BLaER1 treated with 17β-estradiol and CSF1 and Interleukin-3, amounts not matched to agents 10 nM and 100 nM (cell line): ENCODE measurements around the gene HECTD3.

Experiments
- H3K27ac ChIP-seq, 11 experiments: shearing (Covaris generic); formaldehyde crosslinking; 2 replicates each; pipeline ENCODE4 v1.8.1; 2022
- H3K27me3 ChIP-seq, 11 experiments: shearing (Covaris generic); formaldehyde crosslinking; 2 replicates each; pipeline ENCODE4 v1.8.1; 2022
- H3K36me3 ChIP-seq, 11 experiments: shearing (Covaris generic); formaldehyde crosslinking; 2 replicates each; pipeline ENCODE4 v1.8.1; 2022
- H3K4me1 ChIP-seq, 10 experiments: shearing (Covaris generic); formaldehyde crosslinking; 2 replicates each; pipeline ENCODE4 v1.8.1; 2022
- H3K4me2 ChIP-seq, 11 experiments: shearing (Covaris generic); formaldehyde crosslinking; 2 replicates each; pipeline ENCODE4 v1.8.1; 2022
- H3K4me3 ChIP-seq, 10 experiments: shearing (Covaris generic); formaldehyde crosslinking; 2 replicates each; pipeline ENCODE4 v1.8.1; 2022
- H3K9ac ChIP-seq, 11 experiments: shearing (Covaris generic); formaldehyde crosslinking; 2 replicates each; pipeline ENCODE4 v1.8.1; 2022
- H3K9me3 ChIP-seq, 11 experiments: shearing (Covaris generic); formaldehyde crosslinking; replicated peaks in 1 of 11; 2 replicates each; pipeline ENCODE4 v1.8.1; 2022
- H4K20me1 ChIP-seq, 11 experiments: shearing (Covaris generic); formaldehyde crosslinking; 2 replicates each; pipeline ENCODE4 v1.8.1; 2022
- Cebpa-rat ChIP-seq, 11 experiments: shearing (Covaris generic); IDR thresholded peaks; 2 replicates each; pipeline ENCODE4 v1.8.1; 2022

Gene HECTD3

DNA sequence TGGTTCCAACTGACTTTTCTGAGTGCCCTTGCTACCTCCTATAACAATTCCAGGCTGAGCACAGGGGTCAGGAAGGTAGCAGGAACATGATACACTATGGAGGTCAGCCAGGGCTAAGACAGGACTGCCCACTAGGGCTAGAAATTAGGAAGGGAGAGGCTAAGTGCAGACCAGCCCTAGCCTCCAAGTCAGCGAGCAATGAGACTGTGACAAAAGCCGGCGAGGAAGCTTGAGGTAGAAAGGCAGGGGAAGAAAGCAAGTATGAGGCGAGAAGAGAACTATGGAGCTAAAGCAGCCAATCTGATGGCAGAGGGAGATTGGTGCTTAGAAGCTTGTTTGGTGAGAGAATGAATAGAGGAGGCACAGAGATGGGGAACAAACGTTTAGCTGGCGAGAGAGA is 5.6 kb upstream of the HECTD3 start:
- TF ChIP-seq Cebpa-rat (IDR thresholded peaks at IDR 0.05), result no peak
- H3K4me2 ChIP-seq, result no peak overlapping the region
- no peaks in the 10 kb centered on the region for H3K9me3 ChIP-seq
- H3K4me1 ChIP-seq, result peaks cover 21 to 28% (median 25%) of the 10 kb centered on the region in 10 experiments
- peaks cover 7 to 21% (median 13%) of the 10 kb centered on the region in 11 experiments; a peak in 17 of 22 replicates for H3K36me3 ChIP-seq
- H3K27ac ChIP-seq, result no peak overlapping the region
- no peaks in the 10 kb centered on the region for H3K27me3 ChIP-seq
- H3K9ac ChIP-seq, result peak overlapping the region in 1 of 11 experiments; percentile 34; a peak in 1 of 22 replicates
- no peak overlapping the region for H3K4me3 ChIP-seq
- H4K20me1 ChIP-seq, result no peaks in the 10 kb centered on the region; a peak in 1 of 22 replicates

DNA sequence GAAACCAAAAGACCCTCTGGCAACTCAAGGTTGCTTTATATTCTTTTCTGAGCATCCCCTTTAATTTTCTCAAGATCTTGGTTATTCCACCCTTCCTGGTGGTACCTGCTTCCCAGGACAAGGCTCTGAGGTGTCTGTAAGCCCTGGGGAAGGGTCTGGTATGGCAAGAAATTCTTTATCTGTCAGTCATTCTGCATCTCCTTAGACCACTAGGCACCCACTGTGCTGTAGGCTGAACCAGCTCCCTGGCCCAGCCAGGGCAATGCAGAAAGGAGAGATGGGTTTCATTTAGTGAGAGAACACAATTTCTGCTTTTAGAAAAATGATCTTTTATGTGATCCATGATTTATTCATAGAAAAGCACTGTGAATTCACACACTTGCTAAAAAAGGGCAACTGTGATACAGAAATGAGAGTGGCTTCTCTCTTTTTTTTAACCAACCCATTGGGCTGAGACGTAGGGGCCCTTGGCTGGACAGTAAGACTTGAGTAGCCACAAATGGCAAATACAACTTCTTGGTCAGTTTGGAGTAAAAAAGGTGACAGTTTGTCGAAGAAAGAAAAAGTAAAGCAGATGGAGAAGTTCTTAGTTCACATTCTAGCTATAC is 5.1 kb upstream of the HECTD3 start:
- Histone ChIP-seq H4K20me1 (no peaks in the 10 kb centered on the region; a peak in 1 of 22 replicates), H3K4me2 (no peak overlapping the region), H3K9ac (peak overlapping the region in 5 of 11 experiments; percentile 5 to 34 (median 26); a peak in 5 of 22 replicates), H3K27me3 (no peaks in the 10 kb centered on the region), H3K27ac (no peak overlapping the region), H3K4me1 (peaks cover 26 to 34% (median 30%) of the 10 kb centered on the region in 10 experiments), H3K4me3 (no peak overlapping the region), H3K36me3 (peaks cover 7 to 21% (median 13%) of the 10 kb centered on the region in 11 experiments; a peak in 17 of 22 replicates), H3K9me3 (no peaks in the 10 kb centered on the region)
- no peak for TF ChIP-seq Cebpa-rat (IDR thresholded peaks at IDR 0.05)

DNA sequence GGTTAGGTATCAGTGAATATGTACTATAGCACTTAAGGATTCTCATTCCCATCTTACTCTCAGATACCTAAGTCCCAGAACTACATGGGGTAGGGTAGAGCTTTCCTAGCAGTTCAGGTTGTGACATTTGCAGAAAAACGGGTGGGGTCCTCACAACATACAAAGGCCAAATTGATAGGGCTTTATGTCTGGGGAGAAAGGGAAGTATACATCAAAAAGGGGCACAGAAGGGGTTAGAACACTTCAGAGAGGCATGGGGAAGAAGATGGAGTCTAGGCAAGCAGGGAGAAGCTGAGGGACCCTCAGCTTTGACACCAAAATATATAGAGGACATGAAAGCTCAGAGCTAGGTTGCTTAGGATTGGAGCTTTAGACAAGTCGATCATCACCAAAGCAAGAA is 4.6 kb upstream of the HECTD3 start:
- peaks cover 7 to 21% (median 13%) of the 10 kb centered on the region in 11 experiments; a peak in 17 of 22 replicates for H3K36me3 ChIP-seq
- no peak overlapping the region for H3K4me2 ChIP-seq
- H3K27ac ChIP-seq, result no peak overlapping the region
- no peak for TF ChIP-seq Cebpa-rat (IDR thresholded peaks at IDR 0.05)
- peak overlapping the region in 5 of 11 experiments; percentile 5 to 43 (median 26); a peak in 4 of 22 replicates for H3K9ac ChIP-seq
- H3K9me3 ChIP-seq, result no peaks in the 10 kb centered on the region
- H3K27me3 ChIP-seq, result no peaks in the 10 kb centered on the region
- H3K4me3 ChIP-seq, result no peak overlapping the region
- H3K4me1 ChIP-seq, result peaks cover 26 to 34% (median 30%) of the 10 kb centered on the region in 10 experiments
- peaks cover 0 to 2% (median 0%) of the 10 kb centered on the region in 11 experiments; a peak in 5 of 22 replicates for H4K20me1 ChIP-seq

DNA sequence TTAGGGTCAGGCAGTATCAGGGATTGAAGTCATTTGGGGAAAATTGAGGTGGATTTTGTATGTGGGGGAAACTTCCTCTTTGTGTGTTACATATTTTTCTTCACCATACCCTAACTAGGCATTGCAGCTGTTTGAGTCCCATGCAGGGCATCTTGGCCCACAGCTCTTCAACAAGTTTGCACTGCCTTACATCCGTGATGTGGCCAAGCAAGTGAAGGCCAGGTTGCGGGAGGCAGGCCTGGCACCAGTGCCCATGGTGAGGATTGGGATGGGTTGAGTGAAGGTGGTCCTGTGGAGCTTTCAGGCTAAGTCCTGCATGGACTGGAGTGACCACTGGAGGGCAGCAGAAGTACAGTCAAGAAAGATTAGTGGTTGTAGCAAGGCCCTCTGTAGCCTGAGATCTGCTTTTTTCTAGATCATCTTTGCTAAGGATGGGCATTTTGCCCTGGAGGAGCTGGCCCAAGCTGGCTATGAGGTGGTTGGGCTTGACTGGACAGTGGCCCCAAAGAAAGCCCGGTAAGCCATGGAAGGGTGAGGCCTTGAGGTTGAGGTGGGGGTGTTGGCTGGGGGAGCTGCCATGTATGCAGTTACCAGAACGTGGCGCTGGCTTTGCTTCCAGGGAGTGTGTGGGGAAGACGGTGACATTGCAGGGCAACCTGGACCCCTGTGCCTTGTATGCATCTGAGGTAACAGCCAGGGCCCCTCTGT is 3.4 kb upstream of the HECTD3 start:
- Histone ChIP-seq H3K4me1 (peaks cover 32 to 42% (median 36%) of the 10 kb centered on the region in 10 experiments), H3K9ac (peak overlapping the region in 5 of 11 experiments; percentile 12 to 88 (median 83); a peak in 4 of 22 replicates), H3K36me3 (peaks cover 8 to 25% (median 15%) of the 10 kb centered on the region in 11 experiments; a peak in 18 of 22 replicates), H4K20me1 (peaks cover 0 to 14% (median 9%) of the 10 kb centered on the region in 11 experiments; a peak in 9 of 22 replicates), H3K27me3 (no peaks in the 10 kb centered on the region), H3K4me3 (no peak overlapping the region), H3K4me2 (peak overlapping the region in 5 of 11 experiments; percentile 97 to 98 (median 97); a peak in 8 of 22 replicates), H3K9me3 (no peaks in the 10 kb centered on the region), H3K27ac (no peak overlapping the region)
- TF ChIP-seq Cebpa-rat (IDR thresholded peaks at IDR 0.05), result no peak

DNA sequence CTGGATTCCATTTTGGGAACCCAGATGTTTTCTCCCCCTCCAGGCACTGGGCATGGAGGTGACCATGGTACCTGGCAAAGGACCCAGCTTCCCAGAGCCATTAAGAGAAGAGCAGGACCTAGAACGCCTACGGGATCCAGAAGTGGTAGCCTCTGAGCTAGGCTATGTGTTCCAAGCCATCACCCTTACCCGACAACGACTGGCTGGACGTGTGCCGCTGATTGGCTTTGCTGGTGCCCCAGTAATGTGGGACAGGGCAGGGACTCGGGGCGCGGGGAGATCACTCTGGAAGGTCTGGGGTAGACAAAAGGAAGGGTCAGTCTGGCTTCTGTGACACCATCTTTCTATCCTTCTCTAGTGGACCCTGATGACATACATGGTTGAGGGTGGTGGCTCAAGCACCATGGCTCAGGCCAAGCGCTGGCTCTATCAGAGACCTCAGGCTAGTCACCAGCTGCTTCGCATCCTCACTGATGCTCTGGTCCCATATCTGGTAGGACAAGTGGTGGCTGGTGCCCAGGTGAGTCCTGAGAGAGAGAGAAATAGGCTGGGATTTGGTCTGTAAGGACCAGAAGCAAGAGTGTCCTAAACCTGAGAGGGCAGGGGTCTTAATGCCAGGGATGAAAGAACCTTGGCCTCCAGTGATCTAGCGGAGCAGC is 2.6 kb upstream of the HECTD3 start:
- TF ChIP-seq Cebpa-rat (IDR thresholded peaks at IDR 0.05), result no peak
- H3K27ac ChIP-seq, result peak overlapping the region in 2 of 11 experiments; percentile 75 to 76; a peak in 2 of 22 replicates

DNA sequence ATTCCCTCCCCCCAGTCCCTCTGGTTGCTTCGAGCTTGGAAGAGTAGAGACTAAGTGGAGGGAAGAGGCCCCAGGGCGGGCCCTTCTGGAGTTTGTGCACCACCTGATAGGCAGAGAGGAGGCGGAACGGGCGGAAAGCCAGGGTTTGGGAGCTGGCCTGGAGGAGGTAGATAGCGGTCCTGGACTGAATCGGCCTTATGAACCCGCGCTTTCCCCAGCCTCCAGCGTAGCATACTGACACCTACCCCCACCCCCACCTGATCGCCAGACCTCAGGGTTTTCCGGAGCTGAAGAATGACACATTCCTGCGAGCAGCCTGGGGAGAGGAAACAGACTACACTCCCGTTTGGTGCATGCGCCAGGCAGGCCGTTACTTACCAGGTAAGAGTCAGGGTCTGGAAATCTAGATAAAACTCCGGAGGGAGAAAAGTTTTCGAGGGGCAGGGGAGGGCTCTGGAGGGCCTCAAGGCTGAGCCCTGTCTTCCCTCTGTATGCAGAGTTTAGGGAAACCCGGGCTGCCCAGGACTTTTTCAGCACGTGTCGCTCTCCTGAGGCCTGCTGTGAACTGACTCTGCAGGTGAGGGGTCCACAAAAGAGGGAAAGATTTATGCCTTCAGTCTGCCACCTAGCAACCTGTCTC is 1.6 kb upstream of the HECTD3 start:
- Histone ChIP-seq H3K9ac (peak overlapping the region; percentile 76 to 88 (median 83)), H3K27ac (peak overlapping the region; percentile 48 to 81 (median 75)), H3K4me1 (peaks cover 30 to 43% (median 35%) of the 10 kb centered on the region in 10 experiments), H3K27me3 (no peaks in the 10 kb centered on the region), H4K20me1 (peaks cover 0 to 22% (median 9%) of the 10 kb centered on the region in 11 experiments; a peak in 9 of 22 replicates), H3K4me2 (peak overlapping the region; percentile 91 to 99 (median 97)), H3K36me3 (peaks cover 23 to 42% (median 32%) of the 10 kb centered on the region in 11 experiments), H3K4me3 (peak overlapping the region; percentile 73 to 99 (median 94)), H3K9me3 (no peaks in the 10 kb centered on the region)
- TF ChIP-seq Cebpa-rat (IDR thresholded peaks at IDR 0.05), result no peak

More for the DNA sequence above, 2.6 kb upstream of the HECTD3 start:
- H3K36me3 ChIP-seq, result peaks cover 14 to 33% (median 23%) of the 10 kb centered on the region in 11 experiments
- peak overlapping the region in 9 of 10 experiments; percentile 87 to 99 (median 96); a peak in 16 of 20 replicates for H3K4me3 ChIP-seq
- peaks cover 30 to 43% (median 35%) of the 10 kb centered on the region in 10 experiments for H3K4me1 ChIP-seq
- no peaks in the 10 kb centered on the region for H3K9me3 ChIP-seq
- H3K9ac ChIP-seq, result peak overlapping the region in 10 of 11 experiments; percentile 80 to 88 (median 84); a peak in 19 of 22 replicates
- H3K4me2 ChIP-seq, result peak overlapping the region; percentile 91 to 99 (median 97)
- no peaks in the 10 kb centered on the region for H3K27me3 ChIP-seq
- peaks cover 0 to 20% (median 9%) of the 10 kb centered on the region in 11 experiments; a peak in 9 of 22 replicates for H4K20me1 ChIP-seq

DNA sequence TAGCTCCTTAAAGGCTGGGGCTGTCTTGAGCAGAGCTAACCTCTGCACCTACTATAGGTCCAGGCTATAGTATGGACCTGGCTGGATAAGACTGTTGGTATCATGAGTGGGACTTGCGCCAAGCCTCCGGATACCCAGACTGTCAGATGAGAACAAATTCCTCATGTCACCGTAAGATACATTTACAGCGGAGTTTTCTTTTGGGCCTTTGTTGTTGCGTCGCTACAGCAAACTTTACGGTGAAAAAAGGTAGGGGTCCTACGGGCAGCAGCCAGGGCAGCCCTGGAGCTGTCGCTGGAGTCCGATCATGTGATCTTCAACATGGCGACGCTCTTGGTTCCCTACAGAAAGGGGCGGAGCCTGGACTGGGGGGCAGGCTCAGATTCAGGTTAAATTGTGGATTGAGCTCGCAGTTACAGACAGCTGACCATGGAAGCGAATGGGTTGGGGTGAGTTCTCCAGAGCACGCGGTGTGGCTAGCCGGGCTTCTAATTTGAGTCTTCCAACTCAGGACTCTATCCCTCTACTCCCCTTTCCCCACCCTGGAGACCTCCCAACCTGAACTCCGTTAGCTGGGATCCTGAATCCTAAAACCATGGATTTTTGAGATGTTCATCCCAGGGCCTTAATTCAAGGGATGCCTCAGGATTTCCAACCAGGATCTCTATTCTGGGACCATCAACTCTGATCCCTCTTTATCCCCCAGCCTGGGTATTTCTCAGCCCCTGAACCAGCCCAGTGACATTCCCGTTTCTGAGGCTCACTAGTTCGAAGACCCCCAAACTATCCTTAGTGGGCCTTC is 914 bp upstream of the HECTD3 start, which contains the start of gene UROD:
TSS of gene UROD (plus strand) at position 418 of the 802 bp plus-strand sequence. CDS start at position 430, 12 bp downstream.
- H3K4me3 ChIP-seq, result peak within 1 kb of the TSS; percentile 73 to 99 (median 94)
- H3K9me3 ChIP-seq, result no peaks in the 10 kb centered on the region
- H3K4me2 ChIP-seq, result peak within 1 kb of the TSS; percentile 91 to 99 (median 97)
- H4K20me1 ChIP-seq, result peaks cover 0 to 22% (median 9%) of the 10 kb centered on the region in 11 experiments; a peak in 9 of 22 replicates
- no peaks in the 10 kb centered on the region for H3K27me3 ChIP-seq
- H3K36me3 ChIP-seq, result peaks cover 30 to 50% (median 39%) of the 10 kb centered on the region in 11 experiments
- TF ChIP-seq Cebpa-rat (IDR thresholded peaks at IDR 0.05), result no peak
- H3K9ac ChIP-seq, result peak within 1 kb of the TSS; percentile 76 to 88 (median 85)
- peak within 1 kb of the TSS; percentile 69 to 81 (median 75) for H3K27ac ChIP-seq
- H3K4me1 ChIP-seq, result peaks cover 30 to 43% (median 35%) of the 10 kb centered on the region in 10 experiments
